Neuron (in vitro differentiated cells): ENCODE data around the gene ADCK1.
"Not testable (repeated sequence)": the region's sequence is repeated elsewhere in the genome, so short reads cannot be mapped to it uniquely, and the experiment has no call there.

ENCODE experiments used
- H2AFZ ChIP-seq: one replicate; pipeline ENCODE4 v1.6.1; 2013; ENCODE audit warnings: low read depth, mild to moderate bottlenecking, inconsistent platforms, low read length, moderate library complexity
- H3K27me3 ChIP-seq: one replicate; pipeline ENCODE4 v1.6.1; 2013; ENCODE audit warnings: low read length; ENCODE audit not compliant: insufficient read depth
- H3K36me3 ChIP-seq: one replicate; pipeline ENCODE4 v1.6.1; 2013; ENCODE audit warnings: low read length; ENCODE audit not compliant: insufficient read depth
- H3K4me1 ChIP-seq: one replicate; pipeline ENCODE4 v1.6.1; 2013; ENCODE audit warnings: low read length; ENCODE audit not compliant: insufficient read depth
- H3K4me3 ChIP-seq: 2 replicates; pipeline ENCODE4 v1.5.1; 2013; ENCODE audit warnings: mild to moderate bottlenecking, low read length, moderate library complexity
- H3K9me3 ChIP-seq: one replicate; pipeline ENCODE4 v1.6.1; 2013; ENCODE audit warnings: low read length

The ADCK1 gene

GRCh38 chr14:77918448-77918847 is 118.5 kb downstream of the ADCK1 start:
- no peaks in the 10 kb centered on the region for H3K9me3 ChIP-seq
- no peaks in the 10 kb centered on the region for H3K36me3 ChIP-seq
- no peak overlapping the region for H2AFZ ChIP-seq
- no peaks in the 10 kb centered on the region for H3K27me3 ChIP-seq
- H3K4me3 ChIP-seq: no peak overlapping the region
- H3K4me1 ChIP-seq: no peaks in the 10 kb centered on the region

DNA sequence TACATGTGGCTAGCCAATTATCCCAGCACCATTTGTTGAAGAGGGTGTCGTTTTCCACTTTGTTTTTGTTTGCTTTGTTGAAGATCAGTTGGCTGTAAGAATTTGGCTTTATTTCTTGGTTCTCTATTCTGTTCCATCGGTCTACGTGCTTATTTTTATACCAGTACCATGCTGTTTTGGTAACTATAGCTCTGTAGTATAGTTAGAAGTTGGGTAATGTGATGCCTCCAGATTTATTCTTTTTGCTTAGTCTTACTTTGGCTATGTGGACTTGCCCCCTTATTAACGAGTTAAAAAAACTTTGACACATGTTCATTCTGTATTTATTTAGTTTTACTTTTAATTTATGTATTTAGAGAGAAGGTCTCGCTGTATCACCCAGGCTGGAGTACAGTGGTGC is 120.4 kb downstream of the ADCK1 start:
- H3K9me3 ChIP-seq: no peaks in the 10 kb centered on the region
- no peak overlapping the region for H3K4me3 ChIP-seq
- H3K27me3 ChIP-seq: no peaks in the 10 kb centered on the region
- no peaks in the 10 kb centered on the region for H3K4me1 ChIP-seq
- no peak overlapping the region for H2AFZ ChIP-seq
- H3K36me3 ChIP-seq: no peaks in the 10 kb centered on the region

DNA sequence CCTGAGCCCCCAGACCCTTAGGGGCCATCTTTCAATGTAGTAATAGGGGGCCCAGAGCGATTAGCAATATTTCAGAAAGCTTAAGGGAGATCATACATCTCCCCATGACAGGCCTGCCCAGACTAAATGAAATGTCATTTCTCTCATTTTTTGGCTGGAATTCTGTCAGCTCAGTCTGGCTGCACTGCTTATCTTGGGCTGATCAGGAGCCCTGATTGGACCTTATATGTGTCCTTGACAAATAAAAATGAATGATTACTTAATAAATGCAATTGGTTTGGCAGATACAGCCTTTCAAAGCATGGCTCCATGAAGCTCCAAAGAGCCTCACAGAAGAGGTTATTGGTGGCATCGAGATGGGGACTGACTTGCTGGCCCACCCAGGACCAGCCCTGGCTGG is 121.9 kb downstream of the ADCK1 start:
- Histone ChIP-seq H3K4me1 (no peaks in the 10 kb centered on the region), H3K4me3 (no peak overlapping the region), H3K36me3 (no peaks in the 10 kb centered on the region), H2AFZ (no peak overlapping the region), H3K27me3 (no peaks in the 10 kb centered on the region), H3K9me3 (no peaks in the 10 kb centered on the region)

DNA sequence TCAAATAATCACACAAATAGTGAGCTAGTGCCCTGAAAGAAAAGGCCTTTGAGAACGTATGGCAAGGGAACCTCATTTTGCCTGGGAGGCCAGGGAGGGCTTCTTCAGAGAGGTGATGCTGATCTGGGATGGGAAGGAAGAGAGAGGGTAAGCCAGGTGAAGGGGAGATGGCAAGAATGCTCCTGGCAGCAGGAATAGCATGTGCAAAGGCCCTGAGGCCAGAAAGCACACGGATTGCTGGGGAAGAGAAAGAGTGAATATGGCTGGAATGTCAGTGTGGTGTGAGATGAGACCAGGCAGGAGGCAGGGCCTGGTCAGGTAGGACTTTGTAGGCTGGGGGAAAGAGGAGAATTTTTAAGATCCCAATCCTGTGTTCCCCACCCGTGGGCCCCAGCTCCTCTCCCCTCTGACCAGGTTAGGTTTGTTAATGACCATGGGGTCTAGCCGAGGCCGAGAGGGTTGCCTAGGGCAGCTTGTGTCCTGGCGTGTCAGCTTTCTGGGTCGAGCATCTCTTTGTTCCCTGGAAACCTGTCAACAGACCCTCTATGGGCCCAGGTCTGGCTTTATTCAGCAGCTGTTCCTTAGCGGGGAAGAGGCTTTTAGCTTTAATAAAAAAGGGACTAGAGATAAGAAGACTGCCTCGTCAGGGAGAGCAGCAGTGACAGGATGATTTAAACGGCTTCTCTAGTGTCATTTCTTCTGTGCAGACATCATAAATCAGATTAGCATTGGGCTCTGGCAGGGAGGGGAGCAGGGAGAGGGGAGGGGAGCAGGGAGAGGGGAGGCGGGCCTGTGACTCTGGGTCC is 123.4 kb downstream of the ADCK1 start:
- Histone ChIP-seq H3K9me3 (no peaks in the 10 kb centered on the region), H3K27me3 (no peaks in the 10 kb centered on the region), H3K4me3 (no peak overlapping the region), H3K4me1 (no peaks in the 10 kb centered on the region), H2AFZ (no peak overlapping the region), H3K36me3 (no peaks in the 10 kb centered on the region)

- Histone ChIP-seq H3K27me3 (no peaks in the 10 kb centered on the region), H3K36me3 (no peaks in the 10 kb centered on the region), H3K4me3 (no peak overlapping the region), H3K4me1 (no peaks in the 10 kb centered on the region), H2AFZ (no peak overlapping the region), H3K9me3 (no peaks in the 10 kb centered on the region)
Measured at GRCh38 chr14:77924141-77924948, 124.4 kb downstream of the ADCK1 start.

- no peaks in the 10 kb centered on the region for H3K36me3 ChIP-seq
- no peaks in the 10 kb centered on the region for H3K9me3 ChIP-seq
- no peak overlapping the region for H2AFZ ChIP-seq
- no peak overlapping the region for H3K4me3 ChIP-seq
- no peaks in the 10 kb centered on the region for H3K4me1 ChIP-seq
- no peaks in the 10 kb centered on the region for H3K27me3 ChIP-seq
Measured at GRCh38 chr14:77926942-77927341, 127.0 kb downstream of the ADCK1 start.

- Histone ChIP-seq H3K9me3 (peaks cover 7% of the 10 kb centered on the region), H3K36me3 (peaks cover 9% of the 10 kb centered on the region), H3K4me3 (no peak overlapping the region), H3K4me1 (no peaks in the 10 kb centered on the region), H3K27me3 (no peaks in the 10 kb centered on the region), H2AFZ (no peak overlapping the region)
Measured at GRCh38 chr14:77931441-77931840, 131.5 kb downstream of the ADCK1 start.

GRCh38 chr14:77936138-77936639 is 136.3 kb downstream of the ADCK1 start:
- H3K9me3 ChIP-seq: peaks cover 7% of the 10 kb centered on the region
- H3K4me1 ChIP-seq: no peaks in the 10 kb centered on the region
- no peak overlapping the region for H3K4me3 ChIP-seq
- H2AFZ ChIP-seq: no peak overlapping the region
- H3K27me3 ChIP-seq: no peaks in the 10 kb centered on the region
- peaks cover 9% of the 10 kb centered on the region for H3K36me3 ChIP-seq

DNA sequence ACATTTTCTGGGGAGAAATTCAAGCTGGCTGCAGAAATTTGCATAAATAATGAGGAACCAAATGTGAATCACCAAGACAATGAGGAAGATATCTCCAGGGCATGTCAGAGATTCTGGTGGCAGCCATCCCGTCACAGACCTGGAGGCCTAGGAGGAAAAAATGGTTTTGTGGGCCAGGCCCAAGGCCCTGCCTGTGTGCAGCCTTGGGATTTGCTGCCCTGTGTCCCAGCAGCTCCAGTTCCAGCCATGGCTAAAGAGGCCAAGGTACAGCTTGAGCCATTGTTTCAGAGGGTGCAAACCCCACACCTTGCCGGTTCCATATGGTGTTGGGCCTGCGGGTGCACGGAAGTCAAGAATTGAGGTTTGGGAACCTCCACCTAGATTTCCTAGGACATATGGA is 147.5 kb downstream of the ADCK1 start:
- no peaks in the 10 kb centered on the region for H3K4me1 ChIP-seq
- no peak overlapping the region for H2AFZ ChIP-seq
- no peaks in the 10 kb centered on the region for H3K36me3 ChIP-seq
- no peaks in the 10 kb centered on the region for H3K9me3 ChIP-seq
- no peaks in the 10 kb centered on the region for H3K27me3 ChIP-seq
- H3K4me3 ChIP-seq: no peak overlapping the region

DNA sequence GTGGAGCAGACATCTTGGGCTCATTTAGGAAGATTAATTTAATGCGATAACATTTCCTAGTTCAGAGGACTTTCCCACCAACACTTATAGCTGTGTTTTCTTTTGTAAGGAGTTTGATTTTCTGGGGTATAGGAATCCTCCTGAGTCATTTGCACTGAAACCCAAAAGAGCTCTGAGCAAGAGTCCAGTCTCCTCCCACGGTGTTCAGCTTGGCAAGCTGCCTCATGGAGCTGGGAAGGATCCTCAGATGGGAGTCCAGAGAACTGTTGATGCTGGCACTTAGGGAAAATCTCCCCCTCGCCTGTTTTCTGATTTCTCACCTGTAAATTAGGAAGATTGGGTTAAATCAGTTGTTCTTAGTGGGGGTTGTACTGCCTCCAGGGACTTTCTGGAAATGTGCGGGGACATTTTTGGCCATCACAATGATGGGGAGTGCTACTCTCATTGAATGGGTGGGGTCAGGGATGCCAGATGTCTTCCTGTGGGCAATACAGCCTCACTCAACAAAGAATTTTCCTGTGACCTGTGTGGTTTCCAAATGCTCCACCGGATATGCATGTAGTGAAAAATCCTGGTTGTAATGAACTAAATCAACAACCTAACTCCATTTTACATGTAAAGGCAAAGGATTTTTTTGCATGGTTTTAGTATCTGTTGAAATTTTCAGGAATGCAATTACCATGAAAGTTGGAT is 150.6 kb downstream of the ADCK1 start:
- Histone ChIP-seq H3K27me3 (no peaks in the 10 kb centered on the region), H3K36me3 (no peaks in the 10 kb centered on the region)

DNA sequence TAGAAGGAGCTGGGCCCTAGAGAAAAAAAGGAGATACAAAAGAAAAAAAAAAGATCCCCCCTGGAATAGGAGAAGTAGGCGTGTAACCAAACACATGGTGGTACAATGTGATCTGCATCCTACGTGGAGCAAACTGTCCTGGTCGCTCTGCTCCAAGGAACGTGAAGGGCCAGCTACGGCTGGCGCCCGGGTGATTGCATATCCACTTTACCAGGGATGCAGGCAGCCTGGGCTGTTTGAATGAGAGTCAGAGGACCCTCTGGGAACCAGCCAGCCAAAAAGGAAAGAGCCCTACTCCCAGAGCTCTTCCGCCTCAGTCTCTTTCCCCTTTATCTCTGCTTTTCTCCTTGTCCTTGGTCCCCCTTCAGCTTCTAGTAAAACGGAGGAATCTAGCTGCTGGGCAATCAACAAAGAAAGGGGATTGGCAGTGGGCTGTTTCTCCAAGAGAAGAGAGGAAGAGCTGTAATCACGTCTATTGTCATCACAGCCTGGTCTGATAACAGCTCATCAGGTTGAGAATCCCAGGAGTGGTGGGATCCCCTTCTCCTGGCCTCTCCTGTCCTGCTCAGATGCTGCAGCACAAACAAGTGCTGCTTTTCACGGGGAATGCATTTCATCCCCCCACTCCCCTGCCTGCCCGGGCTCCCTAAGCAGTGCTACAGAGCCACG is 156.0 kb downstream of the ADCK1 start:
- no peaks in the 10 kb centered on the region for H3K27me3 ChIP-seq
- no peak overlapping the region for H3K4me3 ChIP-seq
- H2AFZ ChIP-seq: no peak overlapping the region
- H3K36me3 ChIP-seq: no peaks in the 10 kb centered on the region
- H3K4me1 ChIP-seq: no peaks in the 10 kb centered on the region
- no peaks in the 10 kb centered on the region for H3K9me3 ChIP-seq

More for the DNA sequence above, 150.6 kb downstream of the ADCK1 start:
- H3K9me3 ChIP-seq: no peaks in the 10 kb centered on the region
- H3K4me1 ChIP-seq: no peaks in the 10 kb centered on the region
- no peak overlapping the region for H2AFZ ChIP-seq
- no peak overlapping the region for H3K4me3 ChIP-seq

GRCh38 chr14:77959686-77960085 is 159.8 kb downstream of the ADCK1 start:
- not testable (repeated sequence) for H3K27me3 ChIP-seq, H3K9me3 ChIP-seq, H3K4me3 ChIP-seq, H2AFZ ChIP-seq, H3K36me3 ChIP-seq, H3K4me1 ChIP-seq
